HG03139 (cell line): ENCODE results near the gene ALDH1L1.

Experiments used
- ATAC-seq: cut with Tn5 transposase; IDR thresholded peaks from one replicate; pipeline ENCODE4 v1.9.1; 2021; ENCODE audit not compliant: unreplicated experiment

Gene ALDH1L1

GRCh38 chr3:126194713-126195305 lies 14.4 kb upstream of the ALDH1L1 start:
- no peak for ATAC-seq

- no peak for ATAC-seq
These were observed 10.9 kb upstream of the ALDH1L1 start for GRCh38 chr3:126191246-126191645.

- no peak for ATAC-seq
These were observed 7.5 kb upstream of the ALDH1L1 start for GRCh38 chr3:126187920-126188319.

- ATAC-seq, result no peak
These were observed 6.4 kb upstream of the ALDH1L1 start for GRCh38 chr3:126186749-126187148.

GRCh38 chr3:126186271-126186670 lies 5.9 kb upstream of the ALDH1L1 start:
- ATAC-seq, result no peak

- ATAC-seq, result no peak
These were observed 4.1 kb upstream of the ALDH1L1 start for GRCh38 chr3:126184465-126185000.

GRCh38 chr3:126181398-126181725 lies 976 bp upstream of the ALDH1L1 start:
- ATAC-seq, result no peak

GRCh38 chr3:126179825-126180476 lies 435 bp downstream of the ALDH1L1 start:
- no peak for ATAC-seq

GRCh38 chr3:126170073-126170777 lies 10.2 kb downstream of the ALDH1L1 start:
- no peak for ATAC-seq

- no peak for ATAC-seq
These were observed 12.8 kb downstream of the ALDH1L1 start for GRCh38 chr3:126167566-126167965.

GRCh38 chr3:126166009-126166408 lies 14.4 kb downstream of the ALDH1L1 start:
- ATAC-seq, result no peak

GRCh38 chr3:126161309-126161708 lies 19.1 kb downstream of the ALDH1L1 start:
- no peak for ATAC-seq

- ATAC-seq, result no peak
These were observed 19.9 kb downstream of the ALDH1L1 start for GRCh38 chr3:126160243-126161210.

GRCh38 chr3:126159476-126159875 lies 20.9 kb downstream of the ALDH1L1 start:
- no peak for ATAC-seq

GRCh38 chr3:126158912-126159454 lies 21.4 kb downstream of the ALDH1L1 start:
- ATAC-seq, result no peak

- ATAC-seq, result no peak
These were observed 22.1 kb downstream of the ALDH1L1 start for GRCh38 chr3:126158016-126158911.

GRCh38 chr3:126157083-126157768 lies 23.2 kb downstream of the ALDH1L1 start:
- ATAC-seq, result no peak

GRCh38 chr3:126156468-126156867 lies 23.9 kb downstream of the ALDH1L1 start:
- no peak for ATAC-seq

GRCh38 chr3:126155819-126156218 lies 24.6 kb downstream of the ALDH1L1 start:
- no peak for ATAC-seq
